Type B pancreatic cell (in vitro differentiated cells): ENCODE data around the gene PHF5A. TPM values are rescaled to one million over a fixed set of nuclear protein-coding genes. Genes with fewer than 3 reads are reported as not detected.

Experiments
- DNase-seq: peaks from one replicate; pipeline ENCODE4 v3.0.0; 2021; ENCODE audit warnings: mixed read lengths; ENCODE audit not compliant: unreplicated experiment; ENCODE audit errors: extremely low spot score
- H3K27ac Mint-ChIP-seq: 2 replicates; pipeline ENCODE4 v1.8.0; 2021; ENCODE audit warnings: mild to moderate bottlenecking, mixed read lengths
- H3K27me3 Mint-ChIP-seq: 2 replicates; pipeline ENCODE4 v1.8.0; 2021; ENCODE audit warnings: mixed read lengths
- H3K36me3 Mint-ChIP-seq: 2 replicates; pipeline ENCODE4 v1.8.0; 2021; ENCODE audit warnings: mixed read lengths
- H3K4me1 Mint-ChIP-seq: one replicate; pipeline ENCODE4 v1.8.0; 2021; ENCODE audit warnings: mixed read lengths; ENCODE audit not compliant: unreplicated experiment
- H3K4me3 Mint-ChIP-seq: 2 replicates; pipeline ENCODE4 v1.8.0; 2021; ENCODE audit warnings: mild to moderate bottlenecking, mixed read lengths
- H3K9me3 Mint-ChIP-seq: 2 replicates; pipeline ENCODE4 v1.8.0; 2021; ENCODE audit warnings: mixed read lengths
- total RNA-seq: library from RNA; stranded (reverse); gene quantifications from 2 replicates; pipeline ENCODE4 v1.2.1, GENCODE V29; 2021; ENCODE audit warnings: low replicate concordance
- TF ChIP-seq, protein P1 (sequence below): fragments of 200-600 bp; sonication (generic); conservative IDR thresholded peaks from 2 replicates; pipeline ENCODE4 v1.5.0; 2021; ENCODE audit warnings: antibody characterized with exemption, mild to moderate bottlenecking

PHF5A gene
- total RNA-seq, 1 donor from 2014 or later, result 54.8 TPM

GRCh38 chr22:41485033-41485432, 16.5 kb upstream of the PHF5A start:
- H3K27me3 Mint-ChIP-seq, result no peaks in the 10 kb centered on the region
- TF ChIP-seq, protein P1, sequence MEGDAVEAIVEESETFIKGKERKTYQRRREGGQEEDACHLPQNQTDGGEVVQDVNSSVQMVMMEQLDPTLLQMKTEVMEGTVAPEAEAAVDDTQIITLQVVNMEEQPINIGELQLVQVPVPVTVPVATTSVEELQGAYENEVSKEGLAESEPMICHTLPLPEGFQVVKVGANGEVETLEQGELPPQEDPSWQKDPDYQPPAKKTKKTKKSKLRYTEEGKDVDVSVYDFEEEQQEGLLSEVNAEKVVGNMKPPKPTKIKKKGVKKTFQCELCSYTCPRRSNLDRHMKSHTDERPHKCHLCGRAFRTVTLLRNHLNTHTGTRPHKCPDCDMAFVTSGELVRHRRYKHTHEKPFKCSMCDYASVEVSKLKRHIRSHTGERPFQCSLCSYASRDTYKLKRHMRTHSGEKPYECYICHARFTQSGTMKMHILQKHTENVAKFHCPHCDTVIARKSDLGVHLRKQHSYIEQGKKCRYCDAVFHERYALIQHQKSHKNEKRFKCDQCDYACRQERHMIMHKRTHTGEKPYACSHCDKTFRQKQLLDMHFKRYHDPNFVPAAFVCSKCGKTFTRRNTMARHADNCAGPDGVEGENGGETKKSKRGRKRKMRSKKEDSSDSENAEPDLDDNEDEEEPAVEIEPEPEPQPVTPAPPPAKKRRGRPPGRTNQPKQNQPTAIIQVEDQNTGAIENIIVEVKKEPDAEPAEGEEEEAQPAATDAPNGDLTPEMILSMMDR, result no peak
- peak overlapping the region; percentile 69 for H3K27ac Mint-ChIP-seq
- H3K9me3 Mint-ChIP-seq, result no peaks in the 10 kb centered on the region
- no peak overlapping the region for H3K4me3 Mint-ChIP-seq
- peaks cover 33% of the 10 kb centered on the region for H3K4me1 Mint-ChIP-seq
- DNase-seq, result no peak
- no peaks in the 10 kb centered on the region for H3K36me3 Mint-ChIP-seq

DNA sequence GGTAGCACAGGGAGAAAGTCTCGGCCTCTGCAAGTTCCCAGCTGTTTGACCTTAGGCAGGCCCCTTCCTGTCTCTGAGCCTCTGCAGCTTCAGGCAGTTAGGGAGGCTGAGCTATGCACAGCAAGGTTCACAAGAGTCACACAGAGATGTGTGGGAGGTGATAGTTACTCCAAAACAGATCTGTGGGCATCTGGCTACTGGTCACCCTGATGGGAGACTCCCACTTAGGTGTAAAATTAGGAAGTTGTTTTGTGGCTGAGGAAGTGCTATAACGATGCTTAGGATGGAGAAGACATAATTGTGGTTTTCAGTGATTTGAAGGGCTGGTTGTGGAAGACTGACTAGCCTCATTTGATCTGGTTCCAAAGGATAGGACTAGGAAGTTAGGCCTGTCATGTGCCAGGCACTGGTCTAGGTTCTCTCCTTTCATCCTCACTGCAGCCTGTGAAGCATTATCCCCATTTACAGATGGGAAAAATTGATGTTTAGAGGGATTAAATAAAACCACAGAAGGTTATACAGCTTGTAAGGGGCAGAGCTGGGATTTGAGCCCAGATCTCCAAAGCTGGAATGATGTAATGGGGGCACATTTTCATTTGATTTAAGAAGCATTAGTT, 13.9 kb upstream of the PHF5A start:
- no peaks in the 10 kb centered on the region for H3K36me3 Mint-ChIP-seq
- H3K4me3 Mint-ChIP-seq, result no peak overlapping the region
- no peak for DNase-seq
- TF ChIP-seq, protein P1, result no peak
- H3K27me3 Mint-ChIP-seq, result no peaks in the 10 kb centered on the region
- H3K27ac Mint-ChIP-seq, result peak overlapping the region; percentile 21
- no peaks in the 10 kb centered on the region for H3K9me3 Mint-ChIP-seq
- H3K4me1 Mint-ChIP-seq, result peaks cover 30% of the 10 kb centered on the region

DNA sequence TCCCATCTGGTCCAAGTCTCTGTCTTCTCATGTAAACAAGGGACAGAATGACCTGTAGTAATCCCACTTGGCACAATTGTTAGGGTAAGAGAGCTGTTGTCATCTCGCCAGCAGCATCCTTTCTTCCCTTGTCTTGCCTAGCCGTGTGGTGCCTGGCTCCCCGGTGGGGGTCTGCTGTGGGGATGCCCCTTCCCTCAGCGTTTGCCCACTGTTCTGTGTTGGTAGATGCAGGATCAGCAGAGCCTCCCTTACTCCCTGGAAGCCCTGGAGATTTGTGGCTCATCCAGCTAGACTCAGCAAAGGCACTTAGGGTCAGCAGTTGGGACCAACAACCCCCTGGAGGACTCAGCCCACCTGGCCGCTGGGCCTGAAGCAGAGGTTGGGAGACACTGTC, 13.4 kb upstream of the PHF5A start:
- no peak overlapping the region for H3K4me3 Mint-ChIP-seq
- no peaks in the 10 kb centered on the region for H3K36me3 Mint-ChIP-seq
- no peaks in the 10 kb centered on the region for H3K27me3 Mint-ChIP-seq
- H3K27ac Mint-ChIP-seq, result no peak overlapping the region
- H3K9me3 Mint-ChIP-seq, result no peaks in the 10 kb centered on the region
- peaks cover 26% of the 10 kb centered on the region for H3K4me1 Mint-ChIP-seq
- DNase-seq, result no peak
- TF ChIP-seq, protein P1, result no peak

DNA sequence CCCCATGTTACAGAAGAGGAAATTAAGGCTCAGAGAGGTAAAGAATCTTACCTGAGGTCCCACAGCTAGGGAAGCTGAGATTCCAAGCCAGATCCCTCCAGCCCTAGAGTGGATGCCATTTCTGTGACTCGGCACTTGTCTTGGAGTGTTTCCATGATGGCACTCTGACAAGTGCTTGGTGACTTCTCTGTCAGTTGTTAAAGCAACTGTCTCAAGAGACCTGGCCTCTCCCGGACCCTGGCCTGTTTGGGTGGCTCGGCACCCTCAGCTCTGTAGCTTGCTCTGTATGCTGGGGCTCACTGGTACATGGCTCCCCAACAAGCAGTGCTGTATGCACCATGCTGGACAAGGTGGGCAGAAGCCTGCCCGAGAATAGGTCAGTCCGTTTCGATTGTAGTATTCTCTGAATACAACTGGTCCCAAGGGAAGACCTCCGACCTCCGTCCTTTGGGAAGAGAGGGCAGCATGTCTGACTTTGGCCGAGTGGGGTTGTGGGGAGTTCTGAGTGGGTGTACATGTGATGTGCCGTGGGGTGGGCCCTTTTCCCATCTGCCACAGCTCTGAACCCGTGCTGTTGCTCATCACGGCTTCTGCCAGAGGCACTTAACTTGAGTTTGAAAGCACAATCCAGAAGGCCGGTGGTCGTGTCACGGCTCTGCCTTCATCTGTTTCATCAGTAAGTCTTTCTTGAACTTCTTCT, 12.8 kb upstream of the PHF5A start:
- TF ChIP-seq, protein P1, result no peak
- Mint-ChIP-seq H3K27ac (peak overlapping the region; percentile 3), H3K27me3 (no peaks in the 10 kb centered on the region), H3K4me1 (peaks cover 23% of the 10 kb centered on the region), H3K36me3 (no peaks in the 10 kb centered on the region), H3K4me3 (no peak overlapping the region), H3K9me3 (no peaks in the 10 kb centered on the region)
- DNase-seq, result no peak

DNA sequence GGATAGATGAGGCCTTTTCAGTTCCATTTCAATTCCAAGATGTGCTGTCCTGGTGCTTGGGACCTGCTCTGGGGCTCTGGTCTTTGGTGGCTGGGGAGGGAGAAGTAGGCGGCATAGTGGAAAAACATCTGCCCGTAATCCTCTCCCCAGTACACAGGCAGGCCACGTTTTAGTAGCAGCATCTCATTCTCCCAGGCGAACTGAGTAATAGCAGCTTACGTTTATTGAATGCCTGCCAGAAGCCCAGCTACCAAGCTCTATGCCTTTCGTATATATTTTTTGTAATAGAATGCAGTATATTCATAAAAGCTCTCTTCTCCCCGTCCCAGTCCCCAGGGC, 11.9 kb upstream of the PHF5A start:
- no peak for DNase-seq
- peaks cover 20% of the 10 kb centered on the region for H3K4me1 Mint-ChIP-seq
- TF ChIP-seq, protein P1, result no peak
- peak overlapping the region; percentile 3 for H3K27ac Mint-ChIP-seq
- H3K36me3 Mint-ChIP-seq, result no peaks in the 10 kb centered on the region
- H3K4me3 Mint-ChIP-seq, result no peak overlapping the region
- H3K9me3 Mint-ChIP-seq, result no peaks in the 10 kb centered on the region
- no peaks in the 10 kb centered on the region for H3K27me3 Mint-ChIP-seq
